GM21381 (cell line): ENCODE results near the gene LLCFC1.

ENCODE experiments used
- ATAC-seq: cut with Tn5 transposase; IDR thresholded peaks from one replicate; pipeline ENCODE4 v1.9.1; 2021; ENCODE audit warnings: mild to moderate bottlenecking, moderate library complexity; ENCODE audit not compliant: unreplicated experiment

Gene LLCFC1

DNA sequence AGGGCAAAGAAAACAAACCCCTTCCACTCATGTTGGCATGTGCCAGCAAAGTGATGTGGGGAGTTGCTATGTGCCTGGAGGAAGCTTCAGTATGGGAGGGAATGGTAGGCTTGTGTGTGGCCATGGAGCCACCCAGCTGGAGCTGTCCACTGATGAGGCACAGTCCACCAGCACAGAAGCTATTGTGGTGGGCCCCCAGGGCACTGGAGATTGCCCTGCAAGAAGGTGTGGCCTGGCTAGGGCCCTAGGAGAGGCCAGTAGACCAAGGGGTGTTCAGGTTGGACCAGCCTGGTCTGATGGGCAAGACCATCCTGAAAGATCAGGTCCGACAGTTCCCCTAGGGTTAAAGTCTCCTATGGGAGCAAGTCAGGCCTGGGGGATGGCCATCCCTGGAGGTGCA, 45.0 kb downstream of the LLCFC1 start:
- no peak for ATAC-seq
